ENCODE data around the gene TMEM213.

- TF ChIP-seq POLR2AphosphoS5 (IDR thresholded peaks at IDR 0.05; ENCODE audit: low read depth, low read length) = no peak
- TF ChIP-seq POLR2A (IDR thresholded peaks at IDR 0.05; ENCODE audit: low read depth, low read length) = no peak
Measured at GRCh38 chr7:138843632-138844580, 46.1 kb downstream of the TMEM213 start.

Data from GM12891 (cell line).